Bone marrow (tissue), 2 donors: ENCODE data around the gene RGS16.

Source experiments
- DNase-seq, 2 donors: peaks; one replicate each; lab custom pipeline; 2025; lab: John Stamatoyannopoulos, UW

Gene RGS16

GRCh38 chr1:182580736-182581135 is 23.5 kb downstream of the RGS16 start:
- DNase-seq = no peak

- DNase-seq = no peak
Measured at GRCh38 chr1:182575540-182576149, 28.5 kb downstream of the RGS16 start.

GRCh38 chr1:182574156-182574555 is 30.0 kb downstream of the RGS16 start:
- DNase-seq = no peak

GRCh38 chr1:182570611-182570970 is 33.6 kb downstream of the RGS16 start:
- no peak for DNase-seq

- DNase-seq = no peak
Measured at GRCh38 chr1:182569939-182570610, 34.1 kb downstream of the RGS16 start.

- no peak for DNase-seq
Measured at GRCh38 chr1:182568647-182569284, 35.4 kb downstream of the RGS16 start.

GRCh38 chr1:182567629-182568028 is 36.6 kb downstream of the RGS16 start:
- DNase-seq = no peak

- DNase-seq = no peak
Measured at GRCh38 chr1:182565537-182565936, 38.7 kb downstream of the RGS16 start.

GRCh38 chr1:182564406-182565004 is 39.7 kb downstream of the RGS16 start:
- DNase-seq = no peak

GRCh38 chr1:182563095-182563494 is 41.1 kb downstream of the RGS16 start:
- no peak for DNase-seq

GRCh38 chr1:182561456-182561855 is 42.7 kb downstream of the RGS16 start:
- no peak for DNase-seq

- no peak for DNase-seq
Measured at GRCh38 chr1:182560392-182560984, 43.7 kb downstream of the RGS16 start.

- no peak for DNase-seq
Measured at GRCh38 chr1:182556279-182556678, 47.9 kb downstream of the RGS16 start.

GRCh38 chr1:182555493-182555892 is 48.7 kb downstream of the RGS16 start:
- DNase-seq = no peak

- DNase-seq = no peak
Measured at GRCh38 chr1:182552527-182552926, 51.7 kb downstream of the RGS16 start.

GRCh38 chr1:182549811-182550210 is 54.4 kb downstream of the RGS16 start:
- no peak for DNase-seq

GRCh38 chr1:182549346-182549745 is 54.8 kb downstream of the RGS16 start:
- DNase-seq = no peak
